Astrocyte (in vitro differentiated cells and primary cell): ENCODE data around the gene NLRC4. TPM values are rescaled to one million over a fixed set of nuclear protein-coding genes. Genes with fewer than 3 reads are reported as not detected.

Source experiments
- DNase-seq: peaks from one replicate; pipeline ENCODE4 v3.0.0-alpha.2; 2010; ENCODE audit warnings: low read depth
- FAIRE-seq: peaks from 2 replicates; lab custom pipeline; 2011; peaks lifted over from hg19 to GRCh38; lab: Jason Lieb, UNC
- H2AFZ ChIP-seq: 2 replicates; pipeline ENCODE4 v1.6.0; 2012; ENCODE audit warnings: low read depth, low read length, inconsistent platforms
- H3K27ac ChIP-seq: 2 replicates; pipeline ENCODE4 v1.5.1; 2011; ENCODE audit warnings: low read depth, low read length, inconsistent platforms
- H3K27me3 ChIP-seq: 2 replicates; pipeline ENCODE4 v1.6.0; 2011; ENCODE audit warnings: low read length, inconsistent platforms; ENCODE audit not compliant: insufficient read depth
- H3K36me3 ChIP-seq: 2 replicates; pipeline ENCODE4 v1.5.1; 2011; ENCODE audit warnings: low read length, inconsistent platforms; ENCODE audit not compliant: insufficient read depth
- H3K4me1 ChIP-seq: 2 replicates; pipeline ENCODE4 v1.5.1; 2011; ENCODE audit warnings: low read length, inconsistent platforms; ENCODE audit not compliant: insufficient read depth
- H3K4me2 ChIP-seq: 2 replicates; pipeline ENCODE4 v1.6.0; 2012; ENCODE audit warnings: low read length, inconsistent platforms
- H3K4me3 ChIP-seq: 2 replicates; pipeline ENCODE4 v1.5.1; 2011; ENCODE audit warnings: low read depth, mild to moderate bottlenecking, low read length, inconsistent platforms; ENCODE audit not compliant: insufficient read depth
- H3K79me2 ChIP-seq: 2 replicates; pipeline ENCODE4 v1.6.0; 2012; ENCODE audit warnings: mild to moderate bottlenecking, low read length, inconsistent platforms; ENCODE audit not compliant: insufficient read depth
- H3K9ac ChIP-seq: 2 replicates; pipeline ENCODE4 v1.6.0; 2012; ENCODE audit warnings: mild to moderate bottlenecking, low read length, inconsistent platforms
- H3K9me3 ChIP-seq: 2 replicates; pipeline ENCODE4 v1.5.1; 2012; ENCODE audit warnings: low read depth, mild to moderate bottlenecking, low read length, inconsistent platforms; ENCODE audit not compliant: insufficient read depth
- H4K20me1 ChIP-seq: 2 replicates; pipeline ENCODE4 v1.6.0; 2012; ENCODE audit warnings: low read length, inconsistent platforms; ENCODE audit not compliant: insufficient read depth
- H3K27ac Mint-ChIP-seq: one replicate; pipeline ENCODE4 v1.8.0; 2021; ENCODE audit warnings: mild to moderate bottlenecking, mixed read lengths; ENCODE audit not compliant: unreplicated experiment
- H3K27me3 Mint-ChIP-seq: one replicate; pipeline ENCODE4 v1.8.0; 2021; ENCODE audit warnings: low read depth, mixed read lengths; ENCODE audit not compliant: unreplicated experiment
- H3K36me3 Mint-ChIP-seq: one replicate; pipeline ENCODE4 v1.8.0; 2021; ENCODE audit warnings: low read depth, mixed read lengths; ENCODE audit not compliant: unreplicated experiment
- H3K4me1 Mint-ChIP-seq: one replicate; pipeline ENCODE4 v1.8.0; 2021; ENCODE audit warnings: low read depth, mixed read lengths; ENCODE audit not compliant: unreplicated experiment
- H3K4me3 Mint-ChIP-seq: one replicate; pipeline ENCODE4 v1.8.0; 2021; ENCODE audit warnings: mild to moderate bottlenecking, moderate library complexity, mixed read lengths; ENCODE audit not compliant: unreplicated experiment
- H3K9me3 Mint-ChIP-seq: one replicate; pipeline ENCODE4 v1.8.0; 2021; ENCODE audit warnings: mild to moderate bottlenecking, mixed read lengths; ENCODE audit not compliant: unreplicated experiment
- EZH2 ChIP-seq: IDR thresholded peaks from 2 replicates; pipeline ENCODE4 v1.6.1; 2012; ENCODE audit warnings: mild to moderate bottlenecking, low read length, inconsistent platforms; ENCODE audit not compliant: insufficient read depth
- total RNA-seq: library from RNA; stranded (reverse); gene quantifications from 2 replicates; pipeline ENCODE4 v1.2.1, GENCODE V29; 2021
- TF ChIP-seq, protein P1 (sequence below): IDR thresholded peaks from 2 replicates; pipeline ENCODE4 v1.5.1; 2011; ENCODE audit warnings: low read depth, mild to moderate bottlenecking, inconsistent platforms, low read length, moderate library complexity; ENCODE audit not compliant: insufficient read depth

The NLRC4 gene
- total RNA-seq, 1 donor from 2014 or later: not detected

DNA sequence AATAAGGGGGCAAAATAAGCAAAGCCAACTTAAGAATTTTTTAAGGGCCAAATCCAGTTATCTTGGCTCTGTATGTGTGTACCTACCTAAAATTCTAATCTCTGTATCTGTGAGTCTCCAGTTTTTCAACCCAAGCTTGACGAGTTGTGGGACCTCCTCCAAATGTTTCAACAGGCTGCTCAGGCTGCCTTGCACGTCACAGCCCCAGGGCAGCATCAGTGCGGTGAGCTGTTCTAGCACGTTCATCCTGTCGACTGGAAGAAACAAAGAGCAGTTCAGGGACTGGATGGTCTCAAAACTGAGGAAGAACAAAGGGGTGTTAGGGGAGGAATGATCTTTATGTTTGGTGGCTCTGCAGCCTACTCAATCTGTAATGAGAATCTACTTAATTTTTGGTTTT, 29.4 kb downstream of the NLRC4 start:
- Histone ChIP-seq H3K79me2 (no peaks in the 10 kb centered on the region), H4K20me1 (no peaks in the 10 kb centered on the region), H3K4me2 (no peak overlapping the region), H3K4me3 (no peak overlapping the region), H3K36me3 (peaks cover 2% of the 10 kb centered on the region), H3K4me1 (no peaks in the 10 kb centered on the region), H3K27me3 (no peaks in the 10 kb centered on the region), H2AFZ (no peak overlapping the region), H3K9ac (no peak overlapping the region), H3K9me3 (no peaks in the 10 kb centered on the region), H3K27ac (no peak overlapping the region)
- peaks cover 1% of the 10 kb centered on the region for H3K36me3 Mint-ChIP-seq
- no peaks in the 10 kb centered on the region for H3K4me1 Mint-ChIP-seq
- FAIRE-seq (no peak), DNase-seq (no peak)
- H3K27ac Mint-ChIP-seq: no peak overlapping the region
- no peaks in the 10 kb centered on the region for H3K9me3 Mint-ChIP-seq
- no peaks in the 10 kb centered on the region for H3K27me3 Mint-ChIP-seq
- no peak for TF ChIP-seq EZH2
- TF ChIP-seq, protein P1, sequence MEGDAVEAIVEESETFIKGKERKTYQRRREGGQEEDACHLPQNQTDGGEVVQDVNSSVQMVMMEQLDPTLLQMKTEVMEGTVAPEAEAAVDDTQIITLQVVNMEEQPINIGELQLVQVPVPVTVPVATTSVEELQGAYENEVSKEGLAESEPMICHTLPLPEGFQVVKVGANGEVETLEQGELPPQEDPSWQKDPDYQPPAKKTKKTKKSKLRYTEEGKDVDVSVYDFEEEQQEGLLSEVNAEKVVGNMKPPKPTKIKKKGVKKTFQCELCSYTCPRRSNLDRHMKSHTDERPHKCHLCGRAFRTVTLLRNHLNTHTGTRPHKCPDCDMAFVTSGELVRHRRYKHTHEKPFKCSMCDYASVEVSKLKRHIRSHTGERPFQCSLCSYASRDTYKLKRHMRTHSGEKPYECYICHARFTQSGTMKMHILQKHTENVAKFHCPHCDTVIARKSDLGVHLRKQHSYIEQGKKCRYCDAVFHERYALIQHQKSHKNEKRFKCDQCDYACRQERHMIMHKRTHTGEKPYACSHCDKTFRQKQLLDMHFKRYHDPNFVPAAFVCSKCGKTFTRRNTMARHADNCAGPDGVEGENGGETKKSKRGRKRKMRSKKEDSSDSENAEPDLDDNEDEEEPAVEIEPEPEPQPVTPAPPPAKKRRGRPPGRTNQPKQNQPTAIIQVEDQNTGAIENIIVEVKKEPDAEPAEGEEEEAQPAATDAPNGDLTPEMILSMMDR: no peak
- H3K4me3 Mint-ChIP-seq: no peak overlapping the region

- Histone ChIP-seq H3K9ac (no peak overlapping the region), H3K4me1 (no peaks in the 10 kb centered on the region), H2AFZ (no peak overlapping the region), H3K4me2 (no peak overlapping the region), H3K79me2 (no peaks in the 10 kb centered on the region), H3K27me3 (no peaks in the 10 kb centered on the region), H4K20me1 (no peaks in the 10 kb centered on the region), H3K27ac (no peak overlapping the region), H3K36me3 (peaks cover 2% of the 10 kb centered on the region), H3K4me3 (no peak overlapping the region), H3K9me3 (no peaks in the 10 kb centered on the region)
- H3K36me3 Mint-ChIP-seq: peaks cover 3% of the 10 kb centered on the region
- H3K27ac Mint-ChIP-seq: no peak overlapping the region
- no peak for FAIRE-seq
- no peaks in the 10 kb centered on the region for H3K27me3 Mint-ChIP-seq
- no peaks in the 10 kb centered on the region for H3K9me3 Mint-ChIP-seq
- DNase-seq: no peak
- TF ChIP-seq, protein P1: no peak
- no peak for TF ChIP-seq EZH2
- no peak overlapping the region for H3K4me3 Mint-ChIP-seq
- peaks cover 2% of the 10 kb centered on the region for H3K4me1 Mint-ChIP-seq
Observed at GRCh38 chr2:32231959-32232358, 32.7 kb downstream of the NLRC4 start.

GRCh38 chr2:32229635-32230034, 35.1 kb downstream of the NLRC4 start:
- Mint-ChIP-seq H3K4me3 (no peak overlapping the region), H3K27ac (no peak overlapping the region), H3K36me3 (peaks cover 5% of the 10 kb centered on the region), H3K4me1 (peaks cover 2% of the 10 kb centered on the region), H3K9me3 (no peaks in the 10 kb centered on the region), H3K27me3 (no peaks in the 10 kb centered on the region)
- H3K27me3 ChIP-seq: no peaks in the 10 kb centered on the region
- no peaks in the 10 kb centered on the region for H3K4me1 ChIP-seq
- no peak overlapping the region for H2AFZ ChIP-seq
- FAIRE-seq: no peak
- no peak overlapping the region for H3K9ac ChIP-seq
- H4K20me1 ChIP-seq: no peaks in the 10 kb centered on the region
- no peak for TF ChIP-seq EZH2
- no peaks in the 10 kb centered on the region for H3K79me2 ChIP-seq
- no peak overlapping the region for H3K4me3 ChIP-seq
- peaks cover 8% of the 10 kb centered on the region for H3K36me3 ChIP-seq
- H3K27ac ChIP-seq: no peak overlapping the region
- H3K9me3 ChIP-seq: no peaks in the 10 kb centered on the region
- DNase-seq: no peak
- no peak overlapping the region for H3K4me2 ChIP-seq
